HEK293 (cell line): ENCODE data around the gene ZNF532.
A peak's percentile ranks its signal among the peaks of the same experiment; 100 is the strongest.

Source experiments
- CTCF ChIA-PET: fragments of 350-600 bp; formaldehyde crosslinking; extraction: SDS; loops from one replicate; lab custom pipeline; 2021; ENCODE audit warnings: antibody characterized with exemption; lab: Yijun Ruan, JAX
- POLR2A ChIA-PET: fragments of 300-600 bp; formaldehyde crosslinking; extraction: SDS; loops from one replicate; lab custom pipeline; 2020; ENCODE audit warnings: antibody characterized with exemption, inconsistent platforms; lab: Yijun Ruan, JAX
- H3K27ac ChIP-seq: fragments of 200-500 bp; sonication (Bioruptor generic); 2 replicates; pipeline ENCODE4 v1.5.1; 2014; ENCODE audit warnings: low read depth, low read length, control low read depth, inconsistent platforms; ENCODE audit errors: extremely low read depth
- H3K36me3 ChIP-seq, 2 experiments: fragments of 200-500 bp in 1 of 2; sonication (Bioruptor generic) in 1 of 2; 1 replicate in 1 of 2; 2 replicates in 1 of 2; pipeline ENCODE4 v1.5.1; 2014 to 2017; ENCODE audit warnings: inconsistent platforms in 2 of 2, low read length in 2 of 2; ENCODE audit not compliant: control insufficient read depth in 2 of 2, insufficient read depth in 1 of 2
- H3K4me1 ChIP-seq: fragments of 200-500 bp; sonication (Bioruptor generic); 2 replicates; pipeline ENCODE4 v1.5.1; 2014; ENCODE audit warnings: mild to moderate bottlenecking, low read length, inconsistent platforms; ENCODE audit not compliant: control insufficient read depth, insufficient read depth
- H3K4me3 ChIP-seq: 2 replicates; pipeline ENCODE4 v1.5.1; 2011; ENCODE audit warnings: low read depth, mild to moderate bottlenecking, control low read depth, low read length, moderate library complexity
- H3K9me3 ChIP-seq: fragments of 200-500 bp; sonication (Bioruptor generic); 2 replicates; pipeline ENCODE4 v1.5.1; 2014; ENCODE audit warnings: low read depth, low read length, inconsistent platforms; ENCODE audit not compliant: control insufficient read depth, insufficient read depth
- GLIS2 ChIP-seq: fragments of 450-650 bp; formaldehyde crosslinking; IDR thresholded peaks from 2 replicates; pipeline ENCODE4 v1.5.1; 2016; ENCODE audit warnings: missing biosample characterization, missing genetic modification characterization
- KLF10 ChIP-seq: fragments of 450-650 bp; IDR thresholded peaks from 2 replicates; pipeline ENCODE4 v1.5.1; 2018; ENCODE audit warnings: missing biosample characterization, mild to moderate bottlenecking, missing genetic modification characterization
- KLF16 ChIP-seq: fragments of 450-650 bp; formaldehyde crosslinking; IDR thresholded peaks from 2 replicates; pipeline ENCODE4 v1.5.1; 2017; ENCODE audit warnings: missing biosample characterization, missing genetic modification characterization
- KLF9 ChIP-seq: fragments of 450-650 bp; formaldehyde crosslinking; IDR thresholded peaks from 2 replicates; pipeline ENCODE4 v1.5.1; 2016; ENCODE audit warnings: missing biosample characterization, missing genetic modification characterization, low read depth
- RBAK ChIP-seq: fragments of 450-650 bp; formaldehyde crosslinking; IDR thresholded peaks from 2 replicates; pipeline ENCODE4 v1.5.1; 2016; ENCODE audit warnings: missing biosample characterization, missing genetic modification characterization
- TCF7L2 ChIP-seq: IDR thresholded peaks from 2 replicates; pipeline ENCODE4 v1.6.1; 2011; ENCODE audit warnings: low read depth, mild to moderate bottlenecking, inconsistent platforms, low read length, moderate library complexity, borderline replicate concordance
- ZBTB1 ChIP-seq: fragments of 450-650 bp; formaldehyde crosslinking; IDR thresholded peaks from 2 replicates; pipeline ENCODE4 v1.5.1; 2016; ENCODE audit warnings: missing biosample characterization, missing genetic modification characterization
- ZFP41 ChIP-seq: fragments of 450-650 bp; formaldehyde crosslinking; IDR thresholded peaks from 2 replicates; pipeline ENCODE4 v1.5.1; 2016; ENCODE audit warnings: missing biosample characterization, missing genetic modification characterization, borderline replicate concordance
- ZNF132 ChIP-seq: fragments of 450-650 bp; formaldehyde crosslinking; IDR thresholded peaks from 2 replicates; pipeline ENCODE4 v1.5.1; 2017; ENCODE audit warnings: missing biosample characterization, missing genetic modification characterization, borderline replicate concordance
- ZNF155 ChIP-seq: fragments of 450-650 bp; formaldehyde crosslinking; IDR thresholded peaks from 2 replicates; pipeline ENCODE4 v1.5.1; 2016; ENCODE audit warnings: missing biosample characterization, missing genetic modification characterization
- ZNF335 ChIP-seq: fragments of 450-650 bp; formaldehyde crosslinking; conservative IDR thresholded peaks from 2 replicates; pipeline ENCODE4 v1.5.1; 2016; ENCODE audit warnings: missing biosample characterization, missing genetic modification characterization
- ZNF366 ChIP-seq: fragments of 450-650 bp; formaldehyde crosslinking; conservative IDR thresholded peaks from 2 replicates; pipeline ENCODE4 v1.5.1; 2016; ENCODE audit warnings: missing biosample characterization, missing genetic modification characterization
- ZNF473 ChIP-seq: fragments of 450-650 bp; formaldehyde crosslinking; IDR thresholded peaks from 2 replicates; pipeline ENCODE4 v1.5.1; 2017; ENCODE audit warnings: missing biosample characterization, missing genetic modification characterization
- ZNF701 ChIP-seq: fragments of 450-650 bp; formaldehyde crosslinking; IDR thresholded peaks from 2 replicates; pipeline ENCODE4 v1.5.1; 2016; ENCODE audit warnings: missing biosample characterization, missing genetic modification characterization
- TF ChIP-seq, protein P1 (sequence below): fragments of 450-650 bp; formaldehyde crosslinking; IDR thresholded peaks from 2 replicates; pipeline ENCODE4 v1.5.1; 2016; ENCODE audit warnings: missing biosample characterization, missing genetic modification characterization
- TF ChIP-seq, protein P2 (sequence below): fragments of 450-650 bp; formaldehyde crosslinking; IDR thresholded peaks from 2 replicates; pipeline ENCODE4 v1.5.1; 2016; ENCODE audit warnings: missing biosample characterization, missing genetic modification characterization, low read depth
- TF ChIP-seq, protein P3 (sequence below): fragments of 450-650 bp; formaldehyde crosslinking; IDR thresholded peaks from 2 replicates; pipeline ENCODE4 v1.5.1; 2016; ENCODE audit warnings: missing biosample characterization, missing genetic modification characterization
- TF ChIP-seq, protein P4 (sequence below): fragments of 450-650 bp; formaldehyde crosslinking; IDR thresholded peaks from 2 replicates; pipeline ENCODE4 v1.5.1; 2016; ENCODE audit warnings: missing biosample characterization, missing genetic modification characterization

ZNF532 gene

DNA sequence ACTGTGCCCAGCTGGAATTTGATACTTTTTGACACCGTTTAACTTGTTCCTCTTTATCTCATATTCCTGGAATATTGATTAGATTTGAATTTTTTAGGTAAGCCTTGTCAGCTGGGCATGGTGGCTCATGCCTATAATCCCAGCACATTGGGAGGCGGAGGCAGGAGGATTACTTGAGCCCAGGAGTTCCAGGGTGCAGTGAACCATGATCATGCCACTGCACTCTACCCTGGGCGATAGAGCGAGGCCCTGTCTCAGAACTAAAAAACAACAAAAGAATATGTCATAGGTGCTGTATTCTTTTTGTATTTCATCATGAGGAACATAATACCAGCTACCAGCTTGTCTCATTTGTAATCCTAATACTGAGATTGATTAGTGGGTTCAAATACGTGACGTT is 90.3 kb downstream of the ZNF532 start (continued):
- TF ChIP-seq, protein P1, sequence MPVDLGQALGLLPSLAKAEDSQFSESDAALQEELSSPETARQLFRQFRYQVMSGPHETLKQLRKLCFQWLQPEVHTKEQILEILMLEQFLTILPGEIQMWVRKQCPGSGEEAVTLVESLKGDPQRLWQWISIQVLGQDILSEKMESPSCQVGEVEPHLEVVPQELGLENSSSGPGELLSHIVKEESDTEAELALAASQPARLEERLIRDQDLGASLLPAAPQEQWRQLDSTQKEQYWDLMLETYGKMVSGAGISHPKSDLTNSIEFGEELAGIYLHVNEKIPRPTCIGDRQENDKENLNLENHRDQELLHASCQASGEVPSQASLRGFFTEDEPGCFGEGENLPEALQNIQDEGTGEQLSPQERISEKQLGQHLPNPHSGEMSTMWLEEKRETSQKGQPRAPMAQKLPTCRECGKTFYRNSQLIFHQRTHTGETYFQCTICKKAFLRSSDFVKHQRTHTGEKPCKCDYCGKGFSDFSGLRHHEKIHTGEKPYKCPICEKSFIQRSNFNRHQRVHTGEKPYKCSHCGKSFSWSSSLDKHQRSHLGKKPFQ (tag by site-specific recombination): no peak
- TF ChIP-seq TCF7L2: no peak
- no peak for TF ChIP-seq ZNF701
- no peak for TF ChIP-seq ZNF366 (tag by site-specific recombination)
- TF ChIP-seq RBAK: no peak
- TF ChIP-seq ZNF473: no peak
- TF ChIP-seq, all 188 proteins: peak for 0

DNA sequence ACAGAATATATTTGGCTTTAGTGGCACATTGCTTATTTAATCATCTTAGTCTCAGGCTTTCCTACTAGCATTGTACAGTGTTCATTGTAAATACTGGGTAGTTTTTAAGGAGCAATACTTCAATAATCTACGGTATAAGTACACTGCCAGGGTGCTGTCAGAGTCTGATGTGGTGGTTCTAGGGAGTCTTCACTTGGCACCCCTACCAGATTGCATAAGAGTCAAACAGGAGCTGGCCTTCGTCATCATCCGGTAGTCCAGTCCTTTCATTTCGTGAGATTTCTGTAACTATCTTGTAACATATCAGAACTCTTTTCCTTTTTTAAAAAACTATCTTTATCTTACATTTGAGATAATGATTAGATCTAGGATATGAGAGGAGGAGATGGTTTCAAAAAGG is 91.1 kb downstream of the ZNF532 start:
- no peaks in the 10 kb centered on the region for H3K9me3 ChIP-seq
- peaks cover 11% of the 10 kb centered on the region for H3K4me1 ChIP-seq
- POLR2A ChIA-PET: interaction anchor here (0.9 kb wide), 1 partner anchor 159 kb away, joined by 3 read pairs; no protein-coding TSS in a partner anchor
- H3K27ac ChIP-seq: no peak overlapping the region
- H3K4me3 ChIP-seq: no peak overlapping the region
- no peaks in the 10 kb centered on the region; a peak in 1 of 3 replicates for H3K36me3 ChIP-seq
- CTCF ChIA-PET: interaction anchor here (0.6 kb wide), 1 partner anchor 97 kb away, joined by 3 read pairs; no protein-coding TSS in a partner anchor
- TF ChIP-seq ZBTB1 (tag by site-specific recombination) (no peak), KLF16 (tag by site-specific recombination) (no peak), KLF10 (tag by site-specific recombination) (no peak), RBAK (no peak), ZNF132 (tag by site-specific recombination) (no peak), GLIS2 (tag by site-specific recombination) (no peak), ZFP41 (tag by site-specific recombination) (no peak), ZNF701 (no peak), KLF9 (tag by site-specific recombination) (no peak)
- TF ChIP-seq, protein P2, sequence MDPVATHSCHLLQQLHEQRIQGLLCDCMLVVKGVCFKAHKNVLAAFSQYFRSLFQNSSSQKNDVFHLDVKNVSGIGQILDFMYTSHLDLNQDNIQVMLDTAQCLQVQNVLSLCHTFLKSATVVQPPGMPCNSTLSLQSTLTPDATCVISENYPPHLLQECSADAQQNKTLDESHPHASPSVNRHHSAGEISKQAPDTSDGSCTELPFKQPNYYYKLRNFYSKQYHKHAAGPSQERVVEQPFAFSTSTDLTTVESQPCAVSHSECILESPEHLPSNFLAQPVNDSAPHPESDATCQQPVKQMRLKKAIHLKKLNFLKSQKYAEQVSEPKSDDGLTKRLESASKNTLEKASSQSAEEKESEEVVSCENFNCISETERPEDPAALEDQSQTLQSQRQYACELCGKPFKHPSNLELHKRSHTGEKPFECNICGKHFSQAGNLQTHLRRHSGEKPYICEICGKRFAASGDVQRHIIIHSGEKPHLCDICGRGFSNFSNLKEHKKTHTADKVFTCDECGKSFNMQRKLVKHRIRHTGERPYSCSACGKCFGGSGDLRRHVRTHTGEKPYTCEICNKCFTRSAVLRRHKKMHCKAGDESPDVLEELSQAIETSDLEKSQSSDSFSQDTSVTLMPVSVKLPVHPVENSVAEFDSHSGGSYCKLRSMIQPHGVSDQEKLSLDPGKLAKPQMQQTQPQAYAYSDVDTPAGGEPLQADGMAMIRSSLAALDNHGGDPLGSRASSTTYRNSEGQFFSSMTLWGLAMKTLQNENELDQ (tag by site-specific recombination): no peak
- TF ChIP-seq, protein P3, sequence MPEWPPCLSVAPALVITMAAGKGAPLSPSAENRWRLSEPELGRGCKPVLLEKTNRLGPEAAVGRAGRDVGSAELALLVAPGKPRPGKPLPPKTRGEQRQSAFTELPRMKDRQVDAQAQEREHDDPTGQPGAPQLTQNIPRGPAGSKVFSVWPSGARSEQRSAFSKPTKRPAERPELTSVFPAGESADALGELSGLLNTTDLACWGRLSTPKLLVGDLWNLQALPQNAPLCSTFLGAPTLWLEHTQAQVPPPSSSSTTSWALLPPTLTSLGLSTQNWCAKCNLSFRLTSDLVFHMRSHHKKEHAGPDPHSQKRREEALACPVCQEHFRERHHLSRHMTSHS (tag by site-specific recombination): no peak
- TF ChIP-seq, protein P4, sequence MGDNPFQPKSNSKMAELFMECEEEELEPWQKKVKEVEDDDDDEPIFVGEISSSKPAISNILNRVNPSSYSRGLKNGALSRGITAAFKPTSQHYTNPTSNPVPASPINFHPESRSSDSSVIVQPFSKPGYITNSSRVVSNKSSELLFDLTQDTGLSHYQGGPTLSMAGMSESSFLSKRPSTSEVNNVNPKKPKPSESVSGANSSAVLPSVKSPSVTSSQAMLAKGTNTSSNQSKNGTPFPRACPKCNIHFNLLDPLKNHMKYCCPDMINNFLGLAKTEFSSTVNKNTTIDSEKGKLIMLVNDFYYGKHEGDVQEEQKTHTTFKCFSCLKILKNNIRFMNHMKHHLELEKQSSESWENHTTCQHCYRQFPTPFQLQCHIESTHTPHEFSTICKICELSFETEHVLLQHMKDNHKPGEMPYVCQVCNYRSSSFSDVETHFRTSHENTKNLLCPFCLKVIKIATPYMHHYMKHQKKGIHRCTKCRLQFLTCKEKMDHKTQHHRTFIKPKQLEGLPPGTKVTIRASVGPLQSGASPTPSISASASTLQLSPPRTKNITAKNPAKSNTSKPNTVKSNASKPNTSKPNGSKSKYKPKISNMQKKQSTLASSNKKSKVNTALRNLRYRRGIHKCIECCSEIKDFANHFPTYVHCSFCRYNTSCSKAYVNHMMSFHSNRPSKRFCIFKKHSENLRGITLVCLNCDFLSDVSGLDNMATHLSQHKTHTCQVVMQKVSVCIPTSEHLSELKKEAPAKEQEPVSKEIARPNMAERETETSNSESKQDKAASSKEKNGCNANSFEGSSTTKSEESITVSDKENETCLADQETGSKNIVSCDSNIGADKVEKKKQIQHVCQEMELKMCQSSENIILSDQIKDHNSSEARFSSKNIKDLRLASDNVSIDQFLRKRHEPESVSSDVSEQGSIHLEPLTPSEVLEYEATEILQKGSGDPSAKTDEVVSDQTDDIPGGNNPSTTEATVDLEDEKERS (tag by site-specific recombination): no peak

DNA sequence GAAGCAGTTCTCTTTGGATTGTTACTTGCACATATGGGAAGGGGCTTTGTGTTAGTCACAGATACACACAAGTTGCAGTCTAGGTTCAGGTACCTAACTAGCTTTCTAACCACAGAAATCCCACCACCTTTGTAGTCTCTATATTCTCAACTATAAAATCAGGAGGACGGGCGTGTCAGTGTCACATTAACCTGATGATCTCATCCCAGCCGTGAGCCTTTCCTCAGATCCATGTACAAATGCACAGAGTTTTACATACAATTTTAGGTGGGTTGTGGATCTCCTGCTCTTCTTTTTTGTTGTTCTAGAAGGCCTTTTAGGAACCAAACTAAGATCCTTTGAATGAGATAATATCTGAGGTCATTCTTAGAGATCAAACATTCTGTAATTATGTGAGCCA is 94.0 kb downstream of the ZNF532 start:
- H3K4me3 ChIP-seq: no peak overlapping the region
- H3K27ac ChIP-seq: no peak overlapping the region
- 0 out of 2 replicates have a peak, but pooled peaks have one; percentile 19 for TF ChIP-seq ZNF335
- TF ChIP-seq ZNF155 (tag by site-specific recombination): no peak
- TF ChIP-seq, all 188 proteins: peak for 1
- ChIA-PET POLR2A (no interaction called here), CTCF (no interaction called here)
- H3K9me3 ChIP-seq: no peaks in the 10 kb centered on the region
- no peaks in the 10 kb centered on the region; a peak in 1 of 3 replicates for H3K36me3 ChIP-seq
- H3K4me1 ChIP-seq: peaks cover 10% of the 10 kb centered on the region
